ENCODE measurements around the gene PARP6. TPM values are rescaled to one million over a fixed set of nuclear protein-coding genes. Genes with fewer than 3 reads are reported as not detected.

The PARP6 gene
- total RNA-seq, 1 donor from 2014 or later = 45.7 TPM

DNA sequence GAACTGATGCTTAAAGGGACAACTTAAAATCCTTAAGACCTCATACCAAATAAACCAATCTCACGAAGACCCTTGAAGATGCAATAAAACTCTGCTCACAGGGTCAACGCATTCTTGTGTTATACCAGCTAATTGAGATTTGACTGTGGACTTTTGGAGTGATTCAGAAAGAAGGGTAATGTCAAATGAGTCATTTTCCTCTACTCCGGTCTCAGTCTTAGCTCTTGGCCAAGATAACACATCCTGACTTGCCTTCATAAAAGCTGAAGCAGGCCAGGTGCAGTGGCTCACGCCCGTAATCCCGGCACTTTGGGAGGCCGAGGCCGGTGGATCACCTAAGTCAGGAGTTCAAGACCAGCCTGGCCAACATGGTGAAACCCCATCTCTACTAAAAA is 45.2 kb downstream of the PARP6 start:
- H3K4me3 ChIP-seq (ENCODE audit: low read depth, low read length) = peak overlapping the region; percentile 35
- DNase-seq (ENCODE audit: low read depth) = peak; percentile 71
- H3K36me3 ChIP-seq (ENCODE audit: control insufficient read depth, insufficient read depth, low read length) = peaks cover 1% of the 10 kb centered on the region

DNA sequence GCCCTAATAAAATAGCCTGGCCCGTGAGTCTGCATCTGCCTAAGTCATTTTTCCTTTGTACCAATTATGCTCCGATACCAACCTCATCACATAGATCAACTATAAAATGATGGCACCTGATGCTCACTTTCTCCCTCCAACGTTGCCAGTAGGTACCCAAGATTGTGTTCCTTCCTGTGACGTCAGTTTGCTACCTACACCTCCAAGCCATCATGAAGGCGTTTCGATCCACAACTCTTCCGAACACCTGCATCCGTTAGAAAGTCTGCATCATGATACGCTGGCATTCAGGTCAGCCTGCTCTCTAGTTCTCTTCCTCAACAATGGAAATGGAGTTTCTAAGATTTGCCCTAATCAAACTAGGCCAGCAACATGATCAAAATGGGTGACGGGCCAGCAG is 49.1 kb downstream of the PARP6 start:
- H3K27me3 ChIP-seq (ENCODE audit: control insufficient read depth, insufficient read depth, low read length) = no peaks in the 10 kb centered on the region
- no peak for DNase-seq (ENCODE audit: low read depth)
- peaks cover 2% of the 10 kb centered on the region for H3K36me3 ChIP-seq (ENCODE audit: control insufficient read depth, insufficient read depth, low read length)
- no peak for TF ChIP-seq CTCF (IDR thresholded peaks at IDR 0.05; ENCODE audit: insufficient read depth, low read length, poor library complexity, severe bottlenecking)
- H3K4me3 ChIP-seq (ENCODE audit: low read depth, low read length) = no peak overlapping the region

More for the DNA sequence above, 45.2 kb downstream of the PARP6 start:
- TF ChIP-seq CTCF (IDR thresholded peaks at IDR 0.05; ENCODE audit: insufficient read depth, low read length, poor library complexity, severe bottlenecking) = no peak
- H3K27me3 ChIP-seq (ENCODE audit: control insufficient read depth, insufficient read depth, low read length) = no peaks in the 10 kb centered on the region

DNA sequence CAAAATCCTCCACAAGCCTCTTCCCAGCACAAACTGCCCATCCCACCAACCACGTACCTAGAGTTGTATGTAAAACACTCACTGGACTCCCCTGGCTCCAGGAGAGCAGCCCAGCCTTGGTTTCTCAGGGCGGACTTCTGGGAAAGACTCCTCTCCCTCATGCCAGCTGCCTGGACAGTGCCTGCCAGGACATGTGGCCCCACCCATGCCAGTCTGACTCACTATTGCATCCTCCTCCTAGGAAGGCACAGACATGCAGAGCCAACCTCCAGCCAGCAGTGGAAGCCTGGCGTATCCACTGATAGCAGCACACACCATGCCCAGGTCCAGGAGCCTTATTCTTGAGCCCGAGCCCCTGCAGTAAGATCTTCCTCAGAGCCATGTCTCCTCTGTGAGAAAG is 50.0 kb downstream of the PARP6 start:
- Histone ChIP-seq H3K4me3 (ENCODE audit: low read depth, low read length) (no peak overlapping the region), H3K36me3 (ENCODE audit: control insufficient read depth, insufficient read depth, low read length) (peaks cover 2% of the 10 kb centered on the region), H3K27me3 (ENCODE audit: control insufficient read depth, insufficient read depth, low read length) (no peaks in the 10 kb centered on the region)
- TF ChIP-seq CTCF (IDR thresholded peaks at IDR 0.05; ENCODE audit: insufficient read depth, low read length, poor library complexity, severe bottlenecking) = no peak
- DNase-seq (ENCODE audit: low read depth) = no peak

- no peak for TF ChIP-seq CTCF (IDR thresholded peaks at IDR 0.05; ENCODE audit: insufficient read depth, low read length, poor library complexity, severe bottlenecking)
- peaks cover 7% of the 10 kb centered on the region for H3K36me3 ChIP-seq (ENCODE audit: control insufficient read depth, insufficient read depth, low read length)
- no peaks in the 10 kb centered on the region for H3K27me3 ChIP-seq (ENCODE audit: control insufficient read depth, insufficient read depth, low read length)
- H3K4me3 ChIP-seq (ENCODE audit: low read depth, low read length) = no peak overlapping the region
- DNase-seq (ENCODE audit: low read depth) = no peak
Measured at GRCh38 chr15:72220687-72221086, 51.7 kb downstream of the PARP6 start.

DNA sequence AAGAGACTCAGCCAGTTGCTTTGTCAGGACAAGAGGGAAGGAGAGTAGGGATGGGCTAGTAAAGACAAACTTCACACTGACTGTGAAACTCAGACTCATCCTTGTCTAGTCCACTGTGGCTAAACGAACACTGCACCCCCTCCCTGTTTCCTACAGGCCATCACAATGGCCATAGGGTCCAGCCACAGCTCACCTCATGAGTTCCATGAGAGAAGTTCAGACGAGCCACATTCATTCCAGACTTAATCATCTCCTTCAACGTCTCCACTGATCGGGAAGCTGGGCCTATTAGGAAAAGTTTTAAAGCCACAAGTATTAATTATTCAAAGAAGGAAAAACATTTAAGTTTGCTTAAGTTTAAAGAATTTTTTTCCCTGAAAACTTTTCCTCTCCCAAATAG is 55.1 kb downstream of the PARP6 start:
- no peak overlapping the region for H3K4me3 ChIP-seq (ENCODE audit: low read depth, low read length)
- no peak for DNase-seq (ENCODE audit: low read depth)
- H3K36me3 ChIP-seq (ENCODE audit: control insufficient read depth, insufficient read depth, low read length) = peaks cover 6% of the 10 kb centered on the region
- H3K27me3 ChIP-seq (ENCODE audit: control insufficient read depth, insufficient read depth, low read length) = no peaks in the 10 kb centered on the region
- no peak for TF ChIP-seq CTCF (IDR thresholded peaks at IDR 0.05; ENCODE audit: insufficient read depth, low read length, poor library complexity, severe bottlenecking)

DNA sequence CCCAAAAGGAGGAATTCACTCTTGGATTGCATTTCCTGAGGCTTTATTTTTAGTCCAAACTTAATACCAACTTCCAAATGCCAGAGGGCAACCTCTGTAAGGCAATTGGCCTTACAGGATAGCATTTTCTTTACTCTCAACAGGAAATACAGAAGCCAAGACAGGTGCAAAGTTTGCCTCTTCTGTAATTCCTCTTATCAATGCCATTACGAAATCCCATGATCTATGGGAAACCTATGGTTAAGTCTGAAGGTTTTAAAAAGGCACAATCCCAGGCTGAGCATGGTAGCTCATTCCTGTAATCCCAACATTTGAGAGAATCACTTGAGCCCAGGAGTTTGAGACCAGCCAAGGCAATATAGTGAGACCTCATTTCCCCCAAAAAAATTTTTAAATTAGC is 56.3 kb downstream of the PARP6 start:
- Histone ChIP-seq H3K4me3 (ENCODE audit: low read depth, low read length) (no peak overlapping the region), H3K27me3 (ENCODE audit: control insufficient read depth, insufficient read depth, low read length) (no peaks in the 10 kb centered on the region), H3K36me3 (ENCODE audit: control insufficient read depth, insufficient read depth, low read length) (peaks cover 9% of the 10 kb centered on the region)
- TF ChIP-seq CTCF (IDR thresholded peaks at IDR 0.05; ENCODE audit: insufficient read depth, low read length, poor library complexity, severe bottlenecking) = no peak
- no peak for DNase-seq (ENCODE audit: low read depth)

All from kidney epithelial cell (primary cell).